Brain microvascular endothelial cell (primary cell): ENCODE measurements around the gene BRSK1.

Experiments used
- DNase-seq: peaks from one replicate; pipeline ENCODE4 v3.0.0-alpha.2; 2020
- H3K27ac ChIP-seq: fragments of 250-450 bp; sonication (Bioruptor Pico); 2 replicates; pipeline ENCODE4 v1.5.1; 2020; ENCODE audit warnings: mild to moderate bottlenecking, moderate library complexity
- H3K27me3 ChIP-seq: fragments of 250-450 bp; sonication (Bioruptor Pico); replicated peaks from 2 replicates; pipeline ENCODE4 v1.5.1; 2020; ENCODE audit warnings: mild to moderate bottlenecking
- H3K36me3 ChIP-seq: fragments of 250-450 bp; sonication (Bioruptor Pico); replicated peaks from 2 replicates; pipeline ENCODE4 v1.5.1; 2020; ENCODE audit warnings: mild to moderate bottlenecking
- H3K4me3 ChIP-seq: 2 replicates; pipeline ENCODE4 v1.5.1; 2011; ENCODE audit warnings: low read depth, mild to moderate bottlenecking, control low read depth, low read length, moderate library complexity
- in situ Hi-C: cut with HindIII; loops from 2 replicates; pipeline ENCODE4 v1.10.0; 2017; ENCODE audit warnings: low sequenced_read_pairs, low pct_ligation_motif_present
- TF ChIP-seq, protein P1 (sequence below): IDR thresholded peaks from 2 replicates; pipeline ENCODE4 v1.5.1; 2011; ENCODE audit warnings: low read depth, mild to moderate bottlenecking, moderate library complexity, low read length, control low read depth, inconsistent platforms; ENCODE audit errors: missing control alignments

Gene BRSK1

GRCh38 chr19:55251341-55252081, 32.3 kb upstream of the BRSK1 start:
- no peak overlapping the region for H3K27ac ChIP-seq
- no peak overlapping the region for H3K4me3 ChIP-seq
- no peaks in the 10 kb centered on the region for H3K27me3 ChIP-seq
- peaks cover 2% of the 10 kb centered on the region for H3K36me3 ChIP-seq
- in situ Hi-C loops = no loop called here
- TF ChIP-seq, protein P1, sequence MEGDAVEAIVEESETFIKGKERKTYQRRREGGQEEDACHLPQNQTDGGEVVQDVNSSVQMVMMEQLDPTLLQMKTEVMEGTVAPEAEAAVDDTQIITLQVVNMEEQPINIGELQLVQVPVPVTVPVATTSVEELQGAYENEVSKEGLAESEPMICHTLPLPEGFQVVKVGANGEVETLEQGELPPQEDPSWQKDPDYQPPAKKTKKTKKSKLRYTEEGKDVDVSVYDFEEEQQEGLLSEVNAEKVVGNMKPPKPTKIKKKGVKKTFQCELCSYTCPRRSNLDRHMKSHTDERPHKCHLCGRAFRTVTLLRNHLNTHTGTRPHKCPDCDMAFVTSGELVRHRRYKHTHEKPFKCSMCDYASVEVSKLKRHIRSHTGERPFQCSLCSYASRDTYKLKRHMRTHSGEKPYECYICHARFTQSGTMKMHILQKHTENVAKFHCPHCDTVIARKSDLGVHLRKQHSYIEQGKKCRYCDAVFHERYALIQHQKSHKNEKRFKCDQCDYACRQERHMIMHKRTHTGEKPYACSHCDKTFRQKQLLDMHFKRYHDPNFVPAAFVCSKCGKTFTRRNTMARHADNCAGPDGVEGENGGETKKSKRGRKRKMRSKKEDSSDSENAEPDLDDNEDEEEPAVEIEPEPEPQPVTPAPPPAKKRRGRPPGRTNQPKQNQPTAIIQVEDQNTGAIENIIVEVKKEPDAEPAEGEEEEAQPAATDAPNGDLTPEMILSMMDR = no peak
- DNase-seq = peak; percentile 14

- Histone ChIP-seq H3K4me3 (no peak overlapping the region), H3K36me3 (no peaks in the 10 kb centered on the region), H3K27ac (no peak overlapping the region), H3K27me3 (no peaks in the 10 kb centered on the region)
- TF ChIP-seq, protein P1 = no peak
- DNase-seq = no peak
- in situ Hi-C loops = no loop called here
Measured at GRCh38 chr19:55252760-55253663, 30.8 kb upstream of the BRSK1 start.

GRCh38 chr19:55253842-55254624, 29.8 kb upstream of the BRSK1 start:
- in situ Hi-C loops = no loop called here
- DNase-seq = no peak
- TF ChIP-seq, protein P1 = no peak
- H3K36me3 ChIP-seq = no peaks in the 10 kb centered on the region
- no peak overlapping the region for H3K27ac ChIP-seq
- no peaks in the 10 kb centered on the region for H3K27me3 ChIP-seq
- no peak overlapping the region for H3K4me3 ChIP-seq

- Histone ChIP-seq H3K36me3 (no peaks in the 10 kb centered on the region), H3K27me3 (no peaks in the 10 kb centered on the region), H3K27ac (no peak overlapping the region), H3K4me3 (no peak overlapping the region)
- DNase-seq = no peak
- TF ChIP-seq, protein P1 = no peak
- in situ Hi-C loops = no loop called here
Measured at GRCh38 chr19:55254625-55254977, 29.2 kb upstream of the BRSK1 start.

DNA sequence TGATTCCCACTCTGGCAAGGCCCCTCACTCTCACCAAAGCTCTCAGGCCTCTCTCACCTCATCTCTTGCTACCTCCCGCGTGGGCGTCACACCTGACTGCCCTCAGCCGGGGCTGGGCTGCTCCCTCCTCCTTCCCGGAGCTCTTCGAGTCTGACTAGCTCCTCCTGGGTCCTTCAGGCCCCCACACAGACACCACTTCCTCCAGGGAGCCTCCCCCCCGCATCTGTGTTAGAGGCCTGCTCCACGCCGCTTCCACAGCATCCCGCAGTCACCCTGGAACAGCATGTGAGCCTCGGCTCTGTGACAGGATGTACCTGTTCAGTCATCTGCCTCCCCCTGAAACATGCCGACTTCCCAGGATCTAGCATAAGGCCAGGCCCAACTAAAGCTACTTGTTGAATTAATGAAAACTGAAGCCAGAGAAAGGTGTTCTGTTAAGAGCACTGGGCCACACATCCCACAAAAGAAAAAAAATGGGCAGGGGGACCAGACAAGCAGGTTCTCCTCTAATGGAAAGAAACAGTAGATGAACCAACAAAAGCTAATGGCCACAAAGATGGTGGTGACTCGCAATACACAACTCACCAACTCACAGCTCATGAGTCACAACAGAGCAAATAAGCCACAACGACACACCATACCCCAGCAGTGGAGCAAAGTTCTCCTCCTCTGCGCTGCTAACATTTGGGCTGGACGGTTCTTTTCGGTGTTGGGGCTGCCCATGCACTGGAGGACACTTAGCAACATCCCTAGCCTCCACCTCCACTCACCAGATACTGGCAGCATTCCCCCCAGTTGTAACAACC, 28.0 kb upstream of the BRSK1 start:
- no peak overlapping the region for H3K27ac ChIP-seq
- H3K36me3 ChIP-seq = no peaks in the 10 kb centered on the region
- TF ChIP-seq, protein P1 = no peak
- in situ Hi-C loops = no loop called here
- H3K4me3 ChIP-seq = no peak overlapping the region
- H3K27me3 ChIP-seq = no peaks in the 10 kb centered on the region
- peak; percentile 15 for DNase-seq
